ENCODE measurements around the gene CGRRF1.

GRCh38 chr14:54465654-54466053 lies 44.1 kb upstream of the CGRRF1 start:
- TF ChIP-seq POLR2A (IDR thresholded peaks at IDR 0.05) (no peak), CTCF (IDR thresholded peaks at IDR 0.05) (no peak)

All from ovary (tissue), 3 donors.